Epidermal melanocyte (primary cell): ENCODE results near the gene HMGA1.

ENCODE experiments used
- DNase-seq: peaks from one replicate; pipeline ENCODE4 v3.0.0; 2011; ENCODE audit warnings: low spot score; ENCODE audit not compliant: insufficient read length

Gene HMGA1

GRCh38 chr6:34288581-34288980 lies 51.9 kb downstream of the HMGA1 start:
- no peak for DNase-seq

DNA sequence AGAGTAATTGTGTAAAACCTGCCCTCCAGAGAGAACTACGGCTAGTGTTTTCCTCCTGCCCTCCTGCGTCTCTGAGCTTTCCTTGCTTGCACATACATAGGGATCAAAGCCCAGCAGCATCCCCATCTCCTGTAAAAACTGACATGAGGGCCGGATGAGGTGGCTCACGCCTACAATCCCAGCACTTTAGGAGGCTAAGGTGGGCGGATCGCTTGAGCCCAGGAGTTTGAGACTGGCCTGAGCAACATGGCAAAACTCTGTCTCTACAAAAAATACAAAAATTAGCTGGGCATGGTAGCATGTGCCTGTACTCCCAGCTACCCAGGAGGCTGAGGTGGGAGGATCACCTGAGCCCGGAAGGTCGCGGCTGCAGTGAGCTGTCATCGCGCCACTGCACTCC lies 52.5 kb downstream of the HMGA1 start:
- no peak for DNase-seq

DNA sequence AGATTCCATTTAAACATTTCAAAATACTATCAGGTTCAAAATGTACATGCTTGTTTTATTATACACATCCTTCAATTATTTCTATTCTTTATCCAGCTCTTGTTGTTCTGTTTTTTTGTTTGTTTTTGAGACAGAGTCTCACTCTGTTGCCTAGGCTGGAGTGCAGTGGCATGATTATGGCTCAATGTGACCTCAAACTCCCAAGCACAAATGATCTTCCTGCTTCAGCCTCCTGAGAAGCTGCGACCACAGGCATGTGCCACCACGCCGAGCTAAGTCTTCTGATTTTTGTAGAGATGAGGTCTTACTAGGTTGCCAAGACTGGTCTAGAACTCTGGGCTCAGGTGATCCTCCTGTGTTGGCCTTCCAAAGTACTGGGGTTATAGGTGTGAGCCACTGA lies 56.3 kb downstream of the HMGA1 start:
- DNase-seq, result no peak

DNA sequence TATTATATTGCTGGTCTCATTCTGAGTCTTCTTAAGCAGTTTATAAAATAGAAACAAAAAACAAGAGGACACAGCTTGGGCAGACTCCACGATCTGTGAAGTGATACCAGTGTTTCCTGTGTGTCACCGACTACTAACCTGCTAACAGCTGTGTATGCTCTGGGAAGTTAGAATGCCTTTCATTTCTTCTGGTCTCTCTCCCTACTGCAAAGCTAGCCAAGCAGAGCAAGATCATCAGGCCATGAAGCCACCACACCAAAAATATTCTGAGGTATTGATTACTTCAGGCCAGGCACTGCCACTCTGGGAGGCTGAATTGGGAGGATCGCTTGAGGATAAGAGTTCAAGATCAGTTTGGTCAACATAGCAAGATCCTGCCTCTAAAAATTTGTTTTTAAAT lies 59.0 kb downstream of the HMGA1 start:
- DNase-seq, result no peak
